Measurements from ENCODE around the gene P4HA2.

- no peak for TF ChIP-seq EP300 (IDR thresholded peaks at IDR 0.05)
- TF ChIP-seq, protein P1, sequence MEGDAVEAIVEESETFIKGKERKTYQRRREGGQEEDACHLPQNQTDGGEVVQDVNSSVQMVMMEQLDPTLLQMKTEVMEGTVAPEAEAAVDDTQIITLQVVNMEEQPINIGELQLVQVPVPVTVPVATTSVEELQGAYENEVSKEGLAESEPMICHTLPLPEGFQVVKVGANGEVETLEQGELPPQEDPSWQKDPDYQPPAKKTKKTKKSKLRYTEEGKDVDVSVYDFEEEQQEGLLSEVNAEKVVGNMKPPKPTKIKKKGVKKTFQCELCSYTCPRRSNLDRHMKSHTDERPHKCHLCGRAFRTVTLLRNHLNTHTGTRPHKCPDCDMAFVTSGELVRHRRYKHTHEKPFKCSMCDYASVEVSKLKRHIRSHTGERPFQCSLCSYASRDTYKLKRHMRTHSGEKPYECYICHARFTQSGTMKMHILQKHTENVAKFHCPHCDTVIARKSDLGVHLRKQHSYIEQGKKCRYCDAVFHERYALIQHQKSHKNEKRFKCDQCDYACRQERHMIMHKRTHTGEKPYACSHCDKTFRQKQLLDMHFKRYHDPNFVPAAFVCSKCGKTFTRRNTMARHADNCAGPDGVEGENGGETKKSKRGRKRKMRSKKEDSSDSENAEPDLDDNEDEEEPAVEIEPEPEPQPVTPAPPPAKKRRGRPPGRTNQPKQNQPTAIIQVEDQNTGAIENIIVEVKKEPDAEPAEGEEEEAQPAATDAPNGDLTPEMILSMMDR (IDR thresholded peaks at IDR 0.05), result no peak
Measured at GRCh38 chr5:132182359-132183040, 45.2 kb downstream of the P4HA2 start.
